GM12864 (cell line): ENCODE results near the gene ZNF350.

Experiments
- DNase-seq: peaks from one replicate; pipeline ENCODE4 v3.0.0-alpha.2; 2011; ENCODE audit warnings: low read depth
- H3K4me3 ChIP-seq: 2 replicates; pipeline ENCODE4 v1.5.1; 2011; ENCODE audit warnings: mild to moderate bottlenecking, low read depth, low read length, control low read depth
- TF ChIP-seq, protein P1 (sequence below): IDR thresholded peaks from 2 replicates; pipeline ENCODE4 v1.5.1; 2011; ENCODE audit warnings: low read depth, mild to moderate bottlenecking, moderate library complexity, low read length, control low read depth, inconsistent platforms; ENCODE audit errors: missing control alignments

Gene ZNF350

DNA sequence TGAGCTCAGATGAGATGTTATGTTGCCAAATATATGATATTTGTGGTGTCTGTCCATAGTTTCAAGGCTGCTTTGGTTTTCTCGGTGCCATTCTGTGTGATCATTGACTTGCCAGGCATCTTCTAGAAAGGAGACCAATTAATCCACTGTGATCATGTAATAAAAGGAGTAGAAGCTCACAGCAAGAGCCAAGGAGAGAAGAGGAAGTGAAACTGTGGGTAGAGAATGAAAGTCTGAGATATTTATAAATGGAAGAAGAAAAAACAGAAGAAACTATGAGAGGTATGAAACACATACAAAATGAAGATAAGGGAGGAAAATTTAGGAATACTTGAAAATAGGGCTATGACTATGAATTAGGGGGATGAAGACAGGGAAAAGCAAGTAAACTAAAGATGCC, 70.5 kb downstream of the ZNF350 start:
- TF ChIP-seq, protein P1, sequence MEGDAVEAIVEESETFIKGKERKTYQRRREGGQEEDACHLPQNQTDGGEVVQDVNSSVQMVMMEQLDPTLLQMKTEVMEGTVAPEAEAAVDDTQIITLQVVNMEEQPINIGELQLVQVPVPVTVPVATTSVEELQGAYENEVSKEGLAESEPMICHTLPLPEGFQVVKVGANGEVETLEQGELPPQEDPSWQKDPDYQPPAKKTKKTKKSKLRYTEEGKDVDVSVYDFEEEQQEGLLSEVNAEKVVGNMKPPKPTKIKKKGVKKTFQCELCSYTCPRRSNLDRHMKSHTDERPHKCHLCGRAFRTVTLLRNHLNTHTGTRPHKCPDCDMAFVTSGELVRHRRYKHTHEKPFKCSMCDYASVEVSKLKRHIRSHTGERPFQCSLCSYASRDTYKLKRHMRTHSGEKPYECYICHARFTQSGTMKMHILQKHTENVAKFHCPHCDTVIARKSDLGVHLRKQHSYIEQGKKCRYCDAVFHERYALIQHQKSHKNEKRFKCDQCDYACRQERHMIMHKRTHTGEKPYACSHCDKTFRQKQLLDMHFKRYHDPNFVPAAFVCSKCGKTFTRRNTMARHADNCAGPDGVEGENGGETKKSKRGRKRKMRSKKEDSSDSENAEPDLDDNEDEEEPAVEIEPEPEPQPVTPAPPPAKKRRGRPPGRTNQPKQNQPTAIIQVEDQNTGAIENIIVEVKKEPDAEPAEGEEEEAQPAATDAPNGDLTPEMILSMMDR = no peak
- no peak for DNase-seq
- no peak overlapping the region for H3K4me3 ChIP-seq

DNA sequence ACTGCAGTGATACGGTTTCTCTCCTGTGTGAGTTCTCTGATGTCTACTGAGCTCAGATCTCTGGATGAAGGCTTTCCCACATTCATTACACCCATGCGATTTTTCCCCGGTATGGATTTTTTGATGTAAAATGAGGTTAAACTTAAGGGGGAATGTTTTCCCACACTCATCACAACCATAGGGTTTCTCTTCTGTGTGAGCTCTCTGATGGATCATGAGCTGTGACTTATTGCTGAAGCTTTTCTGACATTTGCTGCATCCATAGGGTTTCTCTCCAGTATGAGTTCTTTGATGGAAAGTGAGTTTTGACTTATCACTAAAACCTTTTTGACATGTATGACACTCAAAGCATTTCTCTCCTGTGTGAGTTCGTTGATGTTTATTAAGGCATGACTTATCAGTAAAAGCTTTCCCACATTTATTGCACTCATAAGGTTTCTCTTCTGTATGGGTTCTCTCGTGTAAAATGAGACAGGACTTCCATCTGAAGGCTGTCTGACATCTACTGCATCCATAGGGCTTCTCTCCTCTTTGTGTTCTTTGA, 71.2 kb downstream of the ZNF350 start:
- DNase-seq = no peak
- TF ChIP-seq, protein P1 = no peak

More for the DNA sequence above, 71.2 kb downstream of the ZNF350 start:
- H3K4me3 ChIP-seq = no peak overlapping the region
